Forelimb muscle (tissue), 1 donor: ENCODE measurements around the gene SCN1B. TPM values are rescaled to one million over a fixed set of nuclear protein-coding genes. Genes with fewer than 3 reads are reported as not detected.
"Not testable (repeated sequence)": the region's sequence is repeated elsewhere in the genome, so short reads cannot be mapped to it uniquely, and the experiment has no call there.

ENCODE experiments used
- DNase-seq: peaks from one replicate; pipeline ENCODE4 v3.0.0-alpha.2; 2013; ENCODE audit warnings: low read depth
- polyA plus RNA-seq: library from polyadenylated mRNA; unstranded; fragments of 120-200 nt; gene quantifications from one replicate; pipeline ENCODE4 v1.2.1, GENCODE V29; 2013; ENCODE audit not compliant: insufficient read length

The SCN1B gene
- 6.3 TPM for polyA plus RNA-seq

GRCh38 chr19:35030257-35031071 lies at the start of gene SCN1B:
SCN1B (plus strand) TSS chr19:35030470; CDS start chr19:35030821, 351 bp downstream.
- no peak for DNase-seq

GRCh38 chr19:34982275-34982674 lies 48.0 kb upstream of the SCN1B start:
- DNase-seq = no peak

- no peak for DNase-seq
Observed at GRCh38 chr19:34983786-34984185, 46.5 kb upstream of the SCN1B start.

- no peak for DNase-seq
Observed at GRCh38 chr19:34984287-34984686, 46.0 kb upstream of the SCN1B start.

GRCh38 chr19:34985249-34986022 lies 44.8 kb upstream of the SCN1B start:
- DNase-seq = no peak

DNA sequence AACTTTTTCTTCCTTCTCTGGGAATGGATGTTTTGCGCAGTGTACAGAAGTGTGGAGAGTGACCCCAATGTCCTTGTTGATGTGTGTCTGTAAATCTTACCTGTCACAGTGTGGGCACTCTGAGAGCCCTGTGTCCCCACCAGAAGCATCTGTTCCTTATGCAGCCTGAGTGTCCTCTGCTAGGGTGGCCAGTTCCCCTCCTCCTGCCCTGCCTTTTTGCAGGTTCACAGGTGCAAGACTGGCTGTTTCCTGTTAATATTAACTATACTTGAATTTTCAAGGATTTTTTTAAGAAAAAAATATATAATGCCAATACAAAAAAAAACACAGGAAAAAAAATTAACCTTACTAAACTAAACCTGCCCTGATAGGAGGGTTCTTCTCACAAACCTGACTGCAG lies 42.2 kb upstream of the SCN1B start:
- DNase-seq = no peak

DNA sequence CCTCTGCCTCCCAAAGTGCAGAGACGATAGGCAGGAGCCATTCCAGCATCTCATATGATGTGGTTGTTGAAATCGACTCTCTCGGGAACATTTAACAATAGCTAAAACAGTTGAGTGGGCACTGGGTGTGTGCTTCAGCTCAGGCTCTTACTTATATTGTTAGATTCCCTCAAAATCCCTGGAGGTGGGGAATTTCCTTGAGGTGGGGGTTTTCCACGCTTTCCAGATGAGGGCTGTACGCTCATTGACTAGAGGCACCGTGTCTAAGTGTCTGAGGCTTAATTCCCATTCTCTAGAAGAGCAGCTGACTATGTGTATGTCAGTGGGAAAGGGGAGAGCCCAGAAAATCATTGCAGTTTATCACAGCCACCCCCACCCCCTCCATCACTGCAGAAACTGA lies 41.0 kb upstream of the SCN1B start:
- no peak for DNase-seq

DNA sequence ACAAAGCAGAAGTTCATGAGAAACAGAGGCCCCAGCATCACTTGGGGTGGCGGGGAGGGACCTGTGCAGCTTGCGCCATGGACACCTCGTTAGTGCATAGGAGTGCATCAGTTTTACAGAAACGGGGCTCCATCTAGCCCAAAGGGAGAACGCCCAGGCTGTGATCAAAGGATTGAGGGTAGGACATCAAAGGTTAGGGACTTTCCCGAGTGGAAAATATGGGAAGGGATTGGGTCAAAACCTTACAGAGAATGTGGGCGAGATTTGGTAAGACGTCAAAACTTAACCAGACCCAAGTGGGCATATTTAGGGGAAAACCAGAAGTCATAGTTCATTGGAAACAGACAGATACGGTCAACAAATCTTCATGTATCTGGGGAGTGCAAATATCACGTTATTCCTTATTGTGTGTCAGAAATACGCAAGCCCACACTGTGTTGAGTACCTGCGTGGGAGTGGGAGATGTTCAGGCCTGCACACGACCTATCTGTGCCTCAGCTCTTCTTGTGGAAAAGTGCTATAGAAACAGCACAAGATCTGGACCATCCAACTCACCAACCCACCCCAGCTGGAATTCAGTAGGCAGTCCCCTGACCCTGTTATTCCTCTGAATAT lies 39.6 kb upstream of the SCN1B start:
- DNase-seq = no peak

DNA sequence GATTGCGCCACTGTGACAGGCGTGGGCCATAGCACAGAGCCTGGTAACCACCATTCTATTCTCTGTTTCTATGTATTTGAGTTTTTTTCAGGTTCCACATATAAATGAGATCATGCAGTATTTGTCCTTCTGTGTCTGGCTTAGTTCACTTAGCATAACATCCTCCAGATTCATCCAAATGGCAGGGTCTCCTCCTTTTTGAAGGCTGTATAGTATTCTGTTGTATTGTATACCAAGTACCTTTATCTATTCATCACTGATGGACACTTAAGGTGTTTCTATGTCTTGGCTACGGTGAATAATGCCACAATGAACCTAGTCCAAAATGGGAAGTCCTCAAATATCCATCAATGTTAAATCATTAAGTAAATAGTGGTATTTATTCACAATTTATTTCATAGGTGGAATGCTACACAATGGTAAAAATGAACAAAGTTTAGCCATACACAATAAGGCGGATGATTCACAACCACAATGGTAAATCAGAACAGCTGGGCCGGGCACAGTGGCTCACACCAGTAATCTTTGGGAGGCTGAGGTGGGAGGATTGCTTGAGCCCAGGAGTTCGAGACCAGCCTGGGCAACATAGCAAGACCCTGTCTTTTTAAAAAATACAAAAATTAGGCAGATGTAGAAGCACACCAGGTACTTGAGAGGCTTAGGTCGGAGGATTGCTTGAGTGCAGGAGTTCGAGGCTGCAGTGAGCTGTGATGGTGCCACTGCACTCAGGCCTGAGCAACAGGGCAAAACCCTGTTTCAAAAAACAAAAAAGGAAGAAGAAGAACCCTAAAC lies 38.5 kb upstream of the SCN1B start:
- no peak for DNase-seq

DNA sequence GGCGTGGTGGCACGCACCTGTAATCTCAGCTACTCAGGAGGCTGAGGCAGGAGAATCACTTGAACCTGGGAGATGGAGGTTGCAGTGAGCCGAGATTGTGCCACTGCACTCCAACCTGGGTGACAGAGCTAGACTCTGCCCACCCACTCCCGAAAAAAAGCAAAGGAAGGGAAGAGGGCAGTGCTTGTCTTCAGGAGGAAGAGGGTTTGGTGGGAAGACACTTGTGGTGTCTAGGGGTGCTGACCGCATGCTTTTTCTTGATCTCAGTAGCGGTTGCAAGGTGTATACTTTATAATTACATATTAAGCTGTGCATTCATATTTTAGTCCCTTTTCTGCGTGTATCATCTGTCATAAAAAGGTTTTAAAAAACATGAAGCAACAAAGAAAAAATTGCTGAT lies 37.7 kb upstream of the SCN1B start:
- DNase-seq = not testable (repeated sequence)

GRCh38 chr19:34994286-34994642 lies 36.0 kb upstream of the SCN1B start:
- DNase-seq = no peak

GRCh38 chr19:34994643-34995541 lies 35.4 kb upstream of the SCN1B start:
- DNase-seq = no peak

- no peak for DNase-seq
Observed at GRCh38 chr19:34995551-34995950, 34.7 kb upstream of the SCN1B start.

DNA sequence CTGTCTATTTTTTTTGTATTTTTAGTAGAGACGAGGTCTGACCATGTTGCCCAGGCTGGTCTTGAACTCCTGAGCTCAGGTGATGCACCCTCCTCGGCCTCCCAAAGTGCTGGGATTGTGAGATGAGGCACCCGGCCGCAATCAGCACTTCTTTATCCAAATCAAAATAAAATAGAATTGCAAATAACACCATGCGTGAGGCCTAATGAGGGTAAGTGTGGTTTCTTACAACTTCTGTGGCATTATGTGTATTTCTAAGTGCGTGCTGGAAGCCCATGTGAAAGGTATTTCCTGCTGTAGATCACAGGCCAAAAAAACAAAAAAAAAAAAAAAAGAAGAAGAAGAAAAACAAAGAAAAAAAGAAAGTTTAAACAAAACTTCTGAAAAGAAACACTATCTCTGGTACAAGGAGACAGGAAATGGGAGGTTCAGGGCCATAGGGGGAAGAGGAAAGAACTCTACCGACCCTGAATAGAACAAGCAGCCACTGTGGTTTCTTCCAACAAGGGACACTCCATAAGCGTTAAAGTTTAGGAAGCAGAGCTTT lies 33.1 kb upstream of the SCN1B start:
- no peak for DNase-seq

GRCh38 chr19:34998224-34998623 lies 32.0 kb upstream of the SCN1B start:
- not testable (repeated sequence) for DNase-seq

- no peak for DNase-seq
Observed at GRCh38 chr19:34998777-34999497, 31.3 kb upstream of the SCN1B start.

DNA sequence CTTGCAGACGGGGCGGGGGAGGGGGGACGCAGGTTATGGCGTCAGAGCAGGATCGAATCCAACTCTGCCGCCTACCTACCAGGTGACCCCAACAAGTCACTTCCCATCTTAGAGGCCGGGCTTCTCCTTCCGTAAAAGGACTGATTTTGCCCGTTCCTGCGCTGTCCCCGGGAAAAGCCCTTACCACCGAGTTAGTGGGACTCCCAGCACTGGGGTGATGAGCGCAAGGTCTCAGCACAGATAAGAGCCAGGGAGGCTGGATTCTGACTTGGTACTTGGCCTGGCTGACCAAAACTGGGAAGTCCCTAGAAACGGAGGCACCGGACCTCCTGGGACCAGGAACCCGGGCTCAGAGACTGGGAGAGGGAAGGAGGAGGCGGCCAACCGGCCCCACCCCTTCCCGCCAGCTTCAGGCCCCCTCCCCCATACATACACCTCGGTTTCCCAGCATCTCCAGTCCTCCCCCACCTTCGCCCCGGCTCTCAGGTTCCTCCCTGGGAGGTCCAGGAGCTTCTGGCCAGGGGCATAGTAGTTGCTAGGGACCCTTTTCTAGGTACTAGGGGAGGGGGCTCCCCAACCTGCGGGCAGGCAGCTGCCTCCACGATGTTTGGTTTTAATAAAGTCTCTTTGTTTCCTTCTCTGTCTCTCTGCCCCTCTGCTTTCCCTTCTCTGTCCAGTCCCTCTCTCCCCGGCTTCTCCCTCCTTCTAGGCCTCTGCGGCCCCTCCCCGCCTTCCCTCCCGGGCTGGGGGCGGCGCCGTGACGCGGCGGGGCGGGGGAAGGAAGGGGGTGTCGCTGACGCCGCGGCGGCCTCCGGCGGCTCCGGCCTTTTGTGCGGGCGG lies 30.6 kb upstream of the SCN1B start, which contains the start of gene GRAMD1A:
Gene GRAMD1A (plus strand): TSS at position 826 of the 840 bp plus-strand sequence. CDS start 156 bp downstream, outside the sequence.
- no peak for DNase-seq

- no peak for DNase-seq
Observed at GRCh38 chr19:35000338-35000646, 30.0 kb upstream of the SCN1B start.
